Vagina (tissue), 2 donors: ENCODE measurements around the gene CD40. TPM values are rescaled to one million over a fixed set of nuclear protein-coding genes. Genes with fewer than 3 reads are reported as not detected.
A peak's percentile ranks its signal among the peaks of the same experiment; 100 is the strongest.

Experiments
- DNase-seq, 2 donors: peaks; one replicate each; pipeline ENCODE4 v3.0.0-alpha.2; 2017; ENCODE audit errors: extremely low spot score in 2 of 2
- H3K27ac ChIP-seq: fragments of 200-600 bp; sonication (generic); one replicate; pipeline ENCODE4 v1.5.1; 2019
- H3K27me3 ChIP-seq: fragments of 200-600 bp; sonication (generic); one replicate; pipeline ENCODE4 v1.5.1; 2019
- H3K36me3 ChIP-seq, 2 donors: fragments of 200-600 bp; sonication (generic); one replicate each; pipeline ENCODE4 v1.5.1; 2017 to 2019
- H3K4me1 ChIP-seq: fragments of 200-600 bp; sonication (generic); one replicate; pipeline ENCODE4 v1.5.1; 2019
- H3K4me3 ChIP-seq, 2 donors: fragments of 200-600 bp; sonication (generic); 1 replicate in 1 of 2; 2 replicates in 1 of 2; pipeline ENCODE4 v1.5.1; 2016 to 2019
- H3K9me3 ChIP-seq: fragments of 200-600 bp; sonication (generic); one replicate; pipeline ENCODE4 v1.5.1; 2019
- CTCF ChIP-seq, 3 experiments: fragments of 450-650 bp in 2 of 3; fragments of 200-600 bp in 1 of 3; sonication (generic) in 1 of 3; IDR thresholded peaks; one replicate each; pipeline ENCODE4 v1.5.1; 2017 to 2019; ENCODE audit warnings: antibody characterized with exemption in 3 of 3, mild to moderate bottlenecking in 2 of 3, moderate library complexity in 2 of 3
- POLR2A ChIP-seq, 2 donors: fragments of 450-650 bp; IDR thresholded peaks; one replicate each; pipeline ENCODE4 v1.6.1; 2017; ENCODE audit warnings: antibody characterized with exemption in 2 of 2, mild to moderate bottlenecking in 2 of 2, moderate library complexity in 2 of 2
- POLR2AphosphoS5 ChIP-seq, 2 donors: sonication (generic); formaldehyde crosslinking; IDR thresholded peaks; one replicate each; pipeline ENCODE4 v1.9.0; 2017; ENCODE audit warnings: antibody characterized with exemption in 2 of 2, mild to moderate bottlenecking in 2 of 2, low read depth in 1 of 2; ENCODE audit not compliant: insufficient read depth in 1 of 2
- intact Hi-C: fragments of 100-400 bp; cut with DNase I; formaldehyde crosslinking; loops from one replicate; pipeline ENCODE4 v1.15.1; 2023
- total RNA-seq: library from RNA; depleted of rRNA; stranded (reverse); fragments of >200 nt; gene quantifications from one replicate; pipeline ENCODE4 v1.2.3, GENCODE V29; 2016

The CD40 gene
- total RNA-seq, 1 donor from 2014 or later = 24.6 TPM

- intact Hi-C loops = no loop called here
- Histone ChIP-seq H3K4me1 (no peaks in the 10 kb centered on the region), H3K36me3 (no peaks in the 10 kb centered on the region), H3K27me3 (no peaks in the 10 kb centered on the region), H3K27ac (no peak overlapping the region), H3K4me3 (no peak overlapping the region), H3K9me3 (no peaks in the 10 kb centered on the region)
- DNase-seq = no peak
- TF ChIP-seq POLR2AphosphoS5 (IDR thresholded peaks at IDR 0.05; ENCODE audit: insufficient read depth in 1 of 2, low read depth in 1 of 2) (no peak), POLR2A (IDR thresholded peaks at IDR 0.05) (no peak), CTCF (IDR thresholded peaks at IDR 0.05) (peak; percentile 71 to 82 (median 77))
These were observed 14.6 kb downstream of the CD40 start for GRCh38 chr20:46132705-46133120.

- Histone ChIP-seq H3K27ac (no peak overlapping the region), H3K9me3 (no peaks in the 10 kb centered on the region), H3K4me3 (no peak overlapping the region), H3K27me3 (no peaks in the 10 kb centered on the region), H3K4me1 (peaks cover 3% of the 10 kb centered on the region), H3K36me3 (no peaks in the 10 kb centered on the region)
- DNase-seq = no peak
- intact Hi-C loops = no loop called here
- TF ChIP-seq CTCF (IDR thresholded peaks at IDR 0.05) (no peak), POLR2A (IDR thresholded peaks at IDR 0.05) (no peak), POLR2AphosphoS5 (IDR thresholded peaks at IDR 0.05; ENCODE audit: insufficient read depth in 1 of 2, low read depth in 1 of 2) (no peak)
These were observed 16.0 kb downstream of the CD40 start for GRCh38 chr20:46133886-46134654.

- peaks cover 9% of the 10 kb centered on the region for H3K4me1 ChIP-seq
- H3K27ac ChIP-seq = no peak overlapping the region
- intact Hi-C loops = no loop called here
- TF ChIP-seq POLR2A (IDR thresholded peaks at IDR 0.05) (no peak), CTCF (IDR thresholded peaks at IDR 0.05) (no peak), POLR2AphosphoS5 (IDR thresholded peaks at IDR 0.05; ENCODE audit: insufficient read depth in 1 of 2, low read depth in 1 of 2) (no peak)
- H3K36me3 ChIP-seq = no peaks in the 10 kb centered on the region
- H3K27me3 ChIP-seq = no peaks in the 10 kb centered on the region
- H3K4me3 ChIP-seq = no peak overlapping the region
- DNase-seq = no peak
- H3K9me3 ChIP-seq = no peaks in the 10 kb centered on the region
These were observed 16.6 kb downstream of the CD40 start for GRCh38 chr20:46134716-46135115.

GRCh38 chr20:46135856-46136633, 17.9 kb downstream of the CD40 start:
- no peaks in the 10 kb centered on the region for H3K9me3 ChIP-seq
- DNase-seq = no peak
- no peaks in the 10 kb centered on the region for H3K27me3 ChIP-seq
- peaks cover 10% of the 10 kb centered on the region for H3K4me1 ChIP-seq
- no peak overlapping the region for H3K4me3 ChIP-seq
- intact Hi-C loops = no loop called here
- no peaks in the 10 kb centered on the region for H3K36me3 ChIP-seq
- TF ChIP-seq POLR2A (IDR thresholded peaks at IDR 0.05) (no peak), CTCF (IDR thresholded peaks at IDR 0.05) (no peak), POLR2AphosphoS5 (IDR thresholded peaks at IDR 0.05; ENCODE audit: insufficient read depth in 1 of 2, low read depth in 1 of 2) (no peak)
- H3K27ac ChIP-seq = no peak overlapping the region

- H3K9me3 ChIP-seq = no peaks in the 10 kb centered on the region
- TF ChIP-seq POLR2AphosphoS5 (IDR thresholded peaks at IDR 0.05; ENCODE audit: insufficient read depth in 1 of 2, low read depth in 1 of 2) = no peak
- TF ChIP-seq POLR2A (IDR thresholded peaks at IDR 0.05) = no peak
- no peak for TF ChIP-seq CTCF (IDR thresholded peaks at IDR 0.05)
- H3K4me1 ChIP-seq = peaks cover 10% of the 10 kb centered on the region
- H3K27ac ChIP-seq = no peak overlapping the region
- H3K36me3 ChIP-seq = no peaks in the 10 kb centered on the region
- H3K4me3 ChIP-seq = no peak overlapping the region
- no peak for DNase-seq
- no peaks in the 10 kb centered on the region for H3K27me3 ChIP-seq
- intact Hi-C loops = no loop called here
These were observed 19.7 kb downstream of the CD40 start for GRCh38 chr20:46137816-46138215.
